Thyroid gland (tissue), 4 donors: ENCODE measurements around the gene WDPCP. TPM values are rescaled to one million over a fixed set of nuclear protein-coding genes. Genes with fewer than 3 reads are reported as not detected.

Experiments used
- DNase-seq, 2 donors: peaks; one replicate each; pipeline ENCODE4 v3.0.0-alpha.2; 2019
- H3K27ac ChIP-seq, 3 donors: fragments of 200-600 bp; sonication (generic); 1 replicate in 2 of 3; 2 replicates in 1 of 3; pipeline ENCODE4 v1.5.1; 2016 to 2019; ENCODE audit warnings: mild to moderate bottlenecking in 1 of 3, moderate library complexity in 1 of 3
- H3K27me3 ChIP-seq: fragments of 200-600 bp; sonication (generic); one replicate; pipeline ENCODE4 v1.5.1; 2019
- H3K36me3 ChIP-seq, 2 donors: fragments of 200-600 bp; sonication (generic); one replicate each; pipeline ENCODE4 v1.5.1; 2016 to 2019
- H3K4me1 ChIP-seq, 2 donors: fragments of 200-600 bp; sonication (generic); one replicate each; pipeline ENCODE4 v1.5.1; 2017 to 2019
- H3K4me3 ChIP-seq, 3 donors: fragments of 200-600 bp; sonication (generic); replicated peaks in 1 of 3; 1 replicate in 2 of 3; 2 replicates in 1 of 3; pipeline ENCODE4 v1.5.1; 2016; ENCODE audit warnings: mild to moderate bottlenecking in 1 of 3
- H3K9me3 ChIP-seq: fragments of 200-600 bp; sonication (generic); one replicate; pipeline ENCODE4 v1.5.1; 2017
- CTCF ChIP-seq, 6 experiments: fragments of 200-600 bp in 3 of 6; fragments of 450-650 bp in 3 of 6; sonication (generic) in 3 of 6; IDR thresholded peaks; one replicate each; pipeline ENCODE4 v1.5.1; 2016 to 2019; ENCODE audit warnings: antibody characterized with exemption in 6 of 6, mild to moderate bottlenecking in 2 of 6, inconsistent platforms in 1 of 6, moderate library complexity in 1 of 6
- POLR2A ChIP-seq, 2 donors: fragments of 450-650 bp; IDR thresholded peaks; one replicate each; pipeline ENCODE4 v1.6.1; 2017; ENCODE audit warnings: antibody characterized with exemption in 2 of 2, mild to moderate bottlenecking in 2 of 2, moderate library complexity in 1 of 2
- WGBS, 2 donors: methylation state at CpG; one replicate each; pipeline ENCODE4 v1.1.5; 2017; 5-methylcytosine and 5-hydroxymethylcytosine counted together
- intact Hi-C: fragments of 100-400 bp; cut with DNase I; formaldehyde crosslinking; loops from one replicate; pipeline ENCODE4 v1.15.1; 2023
- total RNA-seq, 4 donors: library from RNA; depleted of rRNA; stranded (reverse); fragments of >200 nt; gene quantifications; one replicate each; pipeline ENCODE4 v1.2.3, GENCODE V29; 2016

Gene WDPCP
- total RNA-seq, 4 donors from 2014 or later, result 18.3 to 33.1 (median 22.0) TPM

- no peaks in the 10 kb centered on the region for H3K4me1 ChIP-seq
- TF ChIP-seq POLR2A (IDR thresholded peaks at IDR 0.05) (no peak), CTCF (IDR thresholded peaks at IDR 0.05) (no peak)
- no peaks in the 10 kb centered on the region for H3K27me3 ChIP-seq
- H3K9me3 ChIP-seq, result no peaks in the 10 kb centered on the region
- no peak overlapping the region for H3K27ac ChIP-seq
- 88 to 94% methylated on average over 1 of the region's 1 CpG for WGBS, 2 donors
- no peak for DNase-seq
- no peaks in the 10 kb centered on the region for H3K36me3 ChIP-seq
- no peak overlapping the region for H3K4me3 ChIP-seq
- intact Hi-C loops, result no loop called here
Observed at GRCh38 chr2:63522950-63523349, 65.3 kb downstream of the WDPCP start.

- intact Hi-C loops, result no loop called here
- 85 to 90% methylated on average over 1 of the region's 1 CpG for WGBS, 2 donors
Observed at GRCh38 chr2:63520793-63521192, 67.5 kb downstream of the WDPCP start.

GRCh38 chr2:63514781-63515180, 73.5 kb downstream of the WDPCP start:
- H3K4me1 ChIP-seq, result no peaks in the 10 kb centered on the region
- H3K4me3 ChIP-seq, result no peak overlapping the region
- no peak for DNase-seq
- no peak overlapping the region for H3K27ac ChIP-seq
- TF ChIP-seq POLR2A (IDR thresholded peaks at IDR 0.05), result no peak
- no peak for TF ChIP-seq CTCF (IDR thresholded peaks at IDR 0.05)
- no peaks in the 10 kb centered on the region for H3K36me3 ChIP-seq
- H3K27me3 ChIP-seq, result no peaks in the 10 kb centered on the region
- H3K9me3 ChIP-seq, result no peaks in the 10 kb centered on the region
- intact Hi-C loops, result no loop called here

More at GRCh38 chr2:63520793-63521192, 67.5 kb downstream of the WDPCP start:
- DNase-seq, result no peak
- Histone ChIP-seq H3K27ac (no peak overlapping the region), H3K4me3 (no peak overlapping the region), H3K36me3 (no peaks in the 10 kb centered on the region), H3K9me3 (no peaks in the 10 kb centered on the region), H3K27me3 (no peaks in the 10 kb centered on the region), H3K4me1 (no peaks in the 10 kb centered on the region)
- TF ChIP-seq CTCF (IDR thresholded peaks at IDR 0.05), result no peak
- TF ChIP-seq POLR2A (IDR thresholded peaks at IDR 0.05), result no peak

GRCh38 chr2:63514237-63514716, 74.0 kb downstream of the WDPCP start:
- WGBS, 2 donors, result 84 to 90% methylated on average over 2 of the region's 2 CpGs
- no peak for DNase-seq
- intact Hi-C loops, result no loop called here

GRCh38 chr2:63506320-63506719, 82.0 kb downstream of the WDPCP start:
- H3K27me3 ChIP-seq, result no peaks in the 10 kb centered on the region
- TF ChIP-seq POLR2A (IDR thresholded peaks at IDR 0.05), result no peak
- no peak for TF ChIP-seq CTCF (IDR thresholded peaks at IDR 0.05)
- intact Hi-C loops, result no loop called here
- no peaks in the 10 kb centered on the region for H3K9me3 ChIP-seq
- no peak overlapping the region for H3K27ac ChIP-seq
- 82 to 95% methylated on average over 2 of the region's 2 CpGs for WGBS, 2 donors
- H3K4me1 ChIP-seq, result no peaks in the 10 kb centered on the region
- H3K36me3 ChIP-seq, result no peaks in the 10 kb centered on the region
- no peak overlapping the region for H3K4me3 ChIP-seq
- no peak for DNase-seq

More at GRCh38 chr2:63514237-63514716, 74.0 kb downstream of the WDPCP start:
- Histone ChIP-seq H3K27ac (no peak overlapping the region), H3K27me3 (no peaks in the 10 kb centered on the region), H3K9me3 (no peaks in the 10 kb centered on the region), H3K36me3 (no peaks in the 10 kb centered on the region), H3K4me1 (no peaks in the 10 kb centered on the region), H3K4me3 (no peak overlapping the region)
- TF ChIP-seq CTCF (IDR thresholded peaks at IDR 0.05) (no peak), POLR2A (IDR thresholded peaks at IDR 0.05) (no peak)
